HG02571 (cell line): ENCODE data around the gene VAMP1.
A peak's percentile ranks its signal among the peaks of the same experiment; 100 is the strongest.
"Not testable (repeated sequence)": the region's sequence is repeated elsewhere in the genome, so short reads cannot be mapped to it uniquely, and the experiment has no call there.

Source experiments
- ATAC-seq: cut with Tn5 transposase; IDR thresholded peaks from one replicate; pipeline ENCODE4 v1.9.1; 2021; ENCODE audit warnings: mild to moderate bottlenecking, moderate library complexity; ENCODE audit not compliant: unreplicated experiment

Gene VAMP1

GRCh38 chr12:6470375-6471163 is at the start of gene VAMP1:
TSS of gene VAMP1 (minus strand) at chr12:6470677. CDS start at chr12:6470531, 146 bp downstream.
- ATAC-seq: peak; percentile 88

GRCh38 chr12:6520186-6520585 is 49.7 kb upstream of the VAMP1 start:
- ATAC-seq: no peak

- ATAC-seq: no peak
These were observed 37.6 kb upstream of the VAMP1 start for GRCh38 chr12:6508087-6508486.

GRCh38 chr12:6507102-6507998 is 36.9 kb upstream of the VAMP1 start:
- ATAC-seq: no peak

GRCh38 chr12:6500466-6500865 is 30.0 kb upstream of the VAMP1 start:
- no peak for ATAC-seq

GRCh38 chr12:6497291-6497690 is 26.8 kb upstream of the VAMP1 start:
- ATAC-seq: not testable (repeated sequence)

GRCh38 chr12:6494968-6495367 is 24.5 kb upstream of the VAMP1 start:
- ATAC-seq: no peak

GRCh38 chr12:6494258-6494743 is 23.8 kb upstream of the VAMP1 start:
- no peak for ATAC-seq

GRCh38 chr12:6493497-6494257 is 23.2 kb upstream of the VAMP1 start, which contains the start of gene NCAPD2:
TSS of gene NCAPD2 (plus strand) at chr12:6494102. CDS start at chr12:6495099, 997 bp downstream.
- peak; percentile 86 for ATAC-seq

- peak; percentile 65 for ATAC-seq
These were observed 22.5 kb upstream of the VAMP1 start, which contains the start of gene MRPL51 for GRCh38 chr12:6492838-6493496. TSS of gene MRPL51 (minus strand) at chr12:6493262. CDS start at chr12:6493136, 126 bp downstream.

- not testable (repeated sequence) for ATAC-seq
These were observed 20.2 kb upstream of the VAMP1 start for GRCh38 chr12:6490673-6491072.

- no peak for ATAC-seq
These were observed 19.0 kb upstream of the VAMP1 start for GRCh38 chr12:6489449-6489848.

- no peak for ATAC-seq
These were observed 17.8 kb upstream of the VAMP1 start for GRCh38 chr12:6488240-6488639.

- ATAC-seq: no peak
These were observed 7.9 kb upstream of the VAMP1 start for GRCh38 chr12:6478416-6478815.

- ATAC-seq: not testable (repeated sequence)
These were observed 7.3 kb upstream of the VAMP1 start for GRCh38 chr12:6477601-6478377.

GRCh38 chr12:6476489-6476888 is 6.0 kb upstream of the VAMP1 start:
- ATAC-seq: no peak

- not testable (repeated sequence) for ATAC-seq
These were observed 4.9 kb upstream of the VAMP1 start for GRCh38 chr12:6475233-6475975.

GRCh38 chr12:6472491-6472890 is 2.0 kb upstream of the VAMP1 start:
- ATAC-seq: no peak

GRCh38 chr12:6471989-6472360 is 1.5 kb upstream of the VAMP1 start:
- ATAC-seq: no peak
